Rectal smooth muscle tissue (tissue), 1 donor: ENCODE measurements around the gene AKAP6.

Experiments
- H3K27ac ChIP-seq: one replicate; pipeline ENCODE4 v1.7.0; 2013; ENCODE audit warnings: low read depth, low read length, inconsistent platforms
- H3K27me3 ChIP-seq: one replicate; pipeline ENCODE4 v1.7.0; 2013; ENCODE audit warnings: low read length; ENCODE audit not compliant: control insufficient read depth, insufficient read depth
- H3K36me3 ChIP-seq: one replicate; pipeline ENCODE4 v1.7.0; 2013; ENCODE audit warnings: low read length; ENCODE audit not compliant: control insufficient read depth, insufficient read depth
- H3K4me1 ChIP-seq: one replicate; pipeline ENCODE4 v1.7.0; 2013; ENCODE audit warnings: low read length; ENCODE audit not compliant: control insufficient read depth, insufficient read depth
- H3K4me3 ChIP-seq: one replicate; pipeline ENCODE4 v1.7.0; 2013; ENCODE audit warnings: low read length
- H3K9ac ChIP-seq: one replicate; pipeline ENCODE4 v1.7.0; 2013; ENCODE audit warnings: low read length

The AKAP6 gene

GRCh38 chr14:32312010-32312331 is 17.1 kb upstream of the AKAP6 start:
- Histone ChIP-seq H3K4me3 (no peak overlapping the region), H3K4me1 (no peaks in the 10 kb centered on the region), H3K27me3 (no peaks in the 10 kb centered on the region), H3K9ac (no peak overlapping the region), H3K36me3 (no peaks in the 10 kb centered on the region), H3K27ac (no peak overlapping the region)

DNA sequence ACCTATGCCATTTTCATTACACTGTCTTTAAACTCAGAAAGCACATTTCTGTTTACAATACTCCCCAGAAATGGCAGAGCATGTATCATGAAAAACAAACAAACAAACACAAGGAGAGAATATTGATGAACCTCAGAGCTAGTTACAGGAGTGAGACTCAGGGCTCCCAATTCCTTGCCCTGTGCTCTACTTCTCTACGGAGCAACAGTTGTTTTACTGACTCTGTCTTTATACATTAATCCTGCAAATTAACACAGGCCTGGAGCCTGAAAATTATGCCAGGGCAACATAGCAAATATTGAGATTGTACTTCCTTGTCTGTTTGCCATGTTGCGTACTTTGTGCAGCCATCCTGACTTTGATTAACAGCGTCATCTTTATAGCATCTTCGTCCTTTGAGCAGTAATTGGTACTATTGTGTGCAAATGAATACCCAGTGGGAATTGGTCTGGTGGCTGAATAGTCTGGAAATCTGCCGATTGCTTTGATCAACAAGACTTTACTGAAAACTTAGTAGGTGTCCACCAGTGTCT is 15.2 kb upstream of the AKAP6 start:
- H3K27me3 ChIP-seq = no peaks in the 10 kb centered on the region
- no peak overlapping the region for H3K4me3 ChIP-seq
- H3K27ac ChIP-seq = no peak overlapping the region
- no peak overlapping the region for H3K9ac ChIP-seq
- H3K4me1 ChIP-seq = no peaks in the 10 kb centered on the region
- H3K36me3 ChIP-seq = no peaks in the 10 kb centered on the region

DNA sequence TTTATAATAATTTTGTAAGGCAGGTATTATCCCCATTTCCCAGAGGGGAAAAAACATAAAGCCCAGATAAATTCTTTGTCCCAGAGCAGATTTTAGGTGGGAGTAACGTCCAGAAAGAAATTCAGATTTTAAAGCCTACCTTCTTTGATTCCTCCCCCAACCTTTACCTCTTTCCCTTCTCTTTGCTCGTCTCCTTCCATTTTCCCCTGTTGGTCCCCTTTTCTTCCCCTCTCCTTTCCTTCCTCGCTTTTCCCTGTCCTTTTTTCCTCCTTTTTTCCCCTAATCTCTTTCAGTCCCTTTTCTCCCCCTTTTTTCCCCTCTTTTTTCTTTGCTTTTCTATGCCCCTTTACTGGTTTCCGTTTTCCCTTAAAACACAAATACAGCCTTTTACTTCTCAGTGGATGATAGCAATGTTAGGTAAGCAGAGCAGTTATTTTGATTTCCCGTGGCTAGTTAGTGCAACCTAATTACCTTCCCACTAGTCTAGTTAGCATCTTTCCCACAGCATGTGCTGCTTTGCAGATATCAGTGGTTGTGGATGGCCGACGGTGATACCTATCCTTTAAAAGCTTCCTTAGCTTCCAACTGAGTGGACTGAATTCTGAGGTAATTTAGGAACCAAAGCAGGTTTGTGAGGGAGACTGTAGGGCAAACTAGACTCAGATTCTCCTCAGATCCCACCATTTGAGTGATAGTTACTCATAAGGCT is 10.9 kb upstream of the AKAP6 start:
- Histone ChIP-seq H3K4me3 (no peak overlapping the region), H3K27ac (no peak overlapping the region), H3K9ac (no peak overlapping the region)

GRCh38 chr14:32319368-32320049 is 9.6 kb upstream of the AKAP6 start:
- Histone ChIP-seq H3K27me3 (no peaks in the 10 kb centered on the region), H3K36me3 (no peaks in the 10 kb centered on the region), H3K4me3 (no peak overlapping the region), H3K4me1 (no peaks in the 10 kb centered on the region), H3K9ac (no peak overlapping the region), H3K27ac (no peak overlapping the region)

More for the DNA sequence above, 10.9 kb upstream of the AKAP6 start:
- Histone ChIP-seq H3K4me1 (no peaks in the 10 kb centered on the region), H3K36me3 (no peaks in the 10 kb centered on the region), H3K27me3 (no peaks in the 10 kb centered on the region)

DNA sequence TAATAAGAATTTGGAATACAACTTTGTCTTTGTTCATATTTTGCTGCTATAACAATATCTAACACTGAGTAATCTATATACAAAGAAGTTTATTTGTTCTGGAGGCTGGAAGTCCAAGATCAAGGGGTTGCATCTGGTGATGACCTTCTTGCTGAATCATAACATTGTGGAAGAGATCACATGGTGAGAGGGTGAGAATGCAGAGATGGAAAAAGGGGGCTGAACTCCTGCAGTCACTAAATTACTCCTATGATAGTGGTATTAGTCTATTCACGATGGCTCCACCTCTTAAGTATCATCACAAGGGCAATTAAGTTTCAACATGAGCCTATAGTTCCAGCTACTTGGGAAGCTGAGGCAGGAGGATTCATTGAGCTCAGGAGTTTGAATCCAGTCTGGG is 4.5 kb upstream of the AKAP6 start:
- H3K9ac ChIP-seq = no peak overlapping the region
- no peak overlapping the region for H3K27ac ChIP-seq
- H3K4me3 ChIP-seq = no peak overlapping the region
- no peaks in the 10 kb centered on the region for H3K36me3 ChIP-seq
- no peaks in the 10 kb centered on the region for H3K27me3 ChIP-seq
- no peaks in the 10 kb centered on the region for H3K4me1 ChIP-seq

GRCh38 chr14:32327255-32327961 is 1.7 kb upstream of the AKAP6 start:
- Histone ChIP-seq H3K9ac (no peak overlapping the region), H3K4me3 (no peak overlapping the region), H3K36me3 (no peaks in the 10 kb centered on the region), H3K27ac (no peak overlapping the region), H3K4me1 (no peaks in the 10 kb centered on the region), H3K27me3 (no peaks in the 10 kb centered on the region)

GRCh38 chr14:32329690-32330285 is 690 bp downstream of the AKAP6 start:
- no peak overlapping the region for H3K9ac ChIP-seq
- no peaks in the 10 kb centered on the region for H3K36me3 ChIP-seq
- no peak overlapping the region for H3K4me3 ChIP-seq
- H3K27ac ChIP-seq = no peak overlapping the region
- no peaks in the 10 kb centered on the region for H3K27me3 ChIP-seq
- H3K4me1 ChIP-seq = no peaks in the 10 kb centered on the region

- Histone ChIP-seq H3K27me3 (no peaks in the 10 kb centered on the region), H3K36me3 (no peaks in the 10 kb centered on the region), H3K4me3 (no peak overlapping the region), H3K9ac (no peak overlapping the region), H3K27ac (no peak overlapping the region), H3K4me1 (no peaks in the 10 kb centered on the region)
These were observed 1.4 kb downstream of the AKAP6 start for GRCh38 chr14:32330351-32331111.

- H3K9ac ChIP-seq = no peak overlapping the region
These were observed 2.1 kb downstream of the AKAP6 start for GRCh38 chr14:32331206-32331605.

GRCh38 chr14:32332415-32333316 is 3.6 kb downstream of the AKAP6 start:
- H3K27me3 ChIP-seq = no peaks in the 10 kb centered on the region
- no peaks in the 10 kb centered on the region for H3K4me1 ChIP-seq
- H3K4me3 ChIP-seq = no peak overlapping the region
- no peaks in the 10 kb centered on the region for H3K36me3 ChIP-seq
- no peak overlapping the region for H3K9ac ChIP-seq
- no peak overlapping the region for H3K27ac ChIP-seq

More at GRCh38 chr14:32331206-32331605, 2.1 kb downstream of the AKAP6 start:
- no peaks in the 10 kb centered on the region for H3K27me3 ChIP-seq
- no peak overlapping the region for H3K4me3 ChIP-seq
- no peaks in the 10 kb centered on the region for H3K4me1 ChIP-seq
- no peaks in the 10 kb centered on the region for H3K36me3 ChIP-seq
- no peak overlapping the region for H3K27ac ChIP-seq

DNA sequence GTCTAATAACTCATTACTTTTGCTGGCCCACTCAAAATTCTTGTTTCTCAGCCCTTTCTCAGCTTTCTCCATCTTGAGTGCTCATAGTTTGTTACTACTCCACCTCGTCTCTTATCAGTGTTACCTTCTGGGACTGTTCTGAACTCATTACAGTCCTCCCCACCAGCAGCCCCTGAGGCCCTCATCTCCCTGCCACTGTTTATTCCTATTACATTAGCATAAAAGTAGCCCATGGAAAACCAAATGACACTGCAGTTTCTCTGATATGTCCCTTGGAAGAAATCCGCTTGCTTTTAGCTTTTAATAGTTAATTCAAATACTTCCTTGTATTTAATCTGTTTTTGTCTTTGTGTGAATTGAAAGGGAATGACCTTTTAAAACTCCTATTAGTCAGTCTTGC is 7.6 kb downstream of the AKAP6 start:
- no peak overlapping the region for H3K4me3 ChIP-seq
- no peaks in the 10 kb centered on the region for H3K4me1 ChIP-seq
- H3K27ac ChIP-seq = no peak overlapping the region
- H3K9ac ChIP-seq = no peak overlapping the region
- no peaks in the 10 kb centered on the region for H3K36me3 ChIP-seq
- no peaks in the 10 kb centered on the region for H3K27me3 ChIP-seq
